Progenitor cell of endocrine pancreas (in vitro differentiated cells): ENCODE data around the gene OR2K2. TPM values are rescaled to one million over a fixed set of nuclear protein-coding genes. Genes with fewer than 3 reads are reported as not detected.

Source experiments
- total RNA-seq: library from RNA; stranded (reverse); gene quantifications from 2 replicates; pipeline ENCODE4 v1.2.1, GENCODE V29; 2021

The OR2K2 gene
- total RNA-seq, 1 donor from 2014 or later = not detected

Other genes starting within 250 kb of the OR2K2 start
- 116 and 117 TPM in 2 replicates for gene ECPAS, start 154.2 kb upstream of the OR2K2 start, total RNA-seq
- 20.3 and 21.7 TPM in 2 replicates for gene ZNF483, start 195.0 kb upstream of the OR2K2 start, total RNA-seq